SH-SY5Y (cell line): ENCODE measurements around the gene ABCA1.

Experiments used
- GATA2 ChIP-seq: IDR thresholded peaks from 2 replicates; pipeline ENCODE4 v1.6.1; 2011; ENCODE audit warnings: mild to moderate bottlenecking, low read depth, low read length
- GATA3 ChIP-seq: IDR thresholded peaks from 2 replicates; pipeline ENCODE4 v1.6.1; 2011; ENCODE audit warnings: low read depth, mild to moderate bottlenecking, low read length, moderate library complexity

GRCh38 chr9:104779334-104779733 lies 148.6 kb downstream of the ABCA1 start:
- no peak for TF ChIP-seq GATA2
- no peak for TF ChIP-seq GATA3
